Measurements from ENCODE around the gene TRIM63.
A peak's percentile ranks its signal among the peaks of the same experiment; 100 is the strongest.
"Not testable (repeated sequence)": the region's sequence is repeated elsewhere in the genome, so short reads cannot be mapped to it uniquely, and the experiment has no call there.

TRIM63 gene

GRCh38 chr1:26102526-26102925 is 35.1 kb upstream of the TRIM63 start:
- no peak overlapping the region for H3K4me3 ChIP-seq (ENCODE audit: low read length)
- TF ChIP-seq CTCF (conservative IDR thresholded peaks at IDR 0.05; ENCODE audit: low read length), result no peak
- DNase-seq (ENCODE audit: low read depth), result no peak

- no peak overlapping the region for H3K4me3 ChIP-seq (ENCODE audit: low read length)
- no peak for DNase-seq (ENCODE audit: low read depth)
- no peak for TF ChIP-seq CTCF (conservative IDR thresholded peaks at IDR 0.05; ENCODE audit: low read length)
These were observed 34.7 kb upstream of the TRIM63 start for GRCh38 chr1:26102119-26102518.

GRCh38 chr1:26100204-26100603 is 32.8 kb upstream of the TRIM63 start:
- not testable (repeated sequence) for DNase-seq (ENCODE audit: low read depth); H3K4me3 ChIP-seq (ENCODE audit: low read length)

GRCh38 chr1:26099780-26100179 is 32.4 kb upstream of the TRIM63 start:
- no peak for DNase-seq (ENCODE audit: low read depth)

GRCh38 chr1:26098602-26099001 is 31.2 kb upstream of the TRIM63 start:
- no peak for TF ChIP-seq CTCF (conservative IDR thresholded peaks at IDR 0.05; ENCODE audit: low read length)
- DNase-seq (ENCODE audit: low read depth), result no peak
- H3K4me3 ChIP-seq (ENCODE audit: low read length), result no peak overlapping the region

More at GRCh38 chr1:26099780-26100179, 32.4 kb upstream of the TRIM63 start:
- no peak for TF ChIP-seq CTCF (conservative IDR thresholded peaks at IDR 0.05; ENCODE audit: low read length)
- no peak overlapping the region for H3K4me3 ChIP-seq (ENCODE audit: low read length)

- no peak overlapping the region for H3K4me3 ChIP-seq (ENCODE audit: low read length)
- DNase-seq (ENCODE audit: low read depth), result peak; percentile 25
- no peak for TF ChIP-seq CTCF (conservative IDR thresholded peaks at IDR 0.05; ENCODE audit: low read length)
These were observed 30.3 kb upstream of the TRIM63 start for GRCh38 chr1:26097696-26098095.

GRCh38 chr1:26096471-26096870 is 29.0 kb upstream of the TRIM63 start:
- no peak for DNase-seq (ENCODE audit: low read depth)
- no peak overlapping the region for H3K4me3 ChIP-seq (ENCODE audit: low read length)

More at GRCh38 chr1:26096471-26096870, 29.0 kb upstream of the TRIM63 start:
- no peak for TF ChIP-seq CTCF (conservative IDR thresholded peaks at IDR 0.05; ENCODE audit: low read length)

All from AG10803 (cell line).